Measurements from ENCODE around the gene FXR2.

FXR2 gene

GRCh38 chr17:7570351-7570750, 44.3 kb downstream of the FXR2 start:
- no peak for DNase-seq (ENCODE audit: low read depth)

GRCh38 chr17:7569571-7569970, 45.1 kb downstream of the FXR2 start:
- no peak for DNase-seq (ENCODE audit: low read depth)

GRCh38 chr17:7563115-7563869, 51.4 kb downstream of the FXR2 start:
- no peak for DNase-seq (ENCODE audit: low read depth)

GRCh38 chr17:7562208-7562605, 52.5 kb downstream of the FXR2 start:
- no peak for DNase-seq (ENCODE audit: low read depth)

GRCh38 chr17:7561589-7562207, 53.0 kb downstream of the FXR2 start, which contains the start of gene SENP3:
TSS of gene SENP3 (plus strand) at chr17:7561919. CDS start at chr17:7563077, 1,158 bp downstream.
- peak; percentile 88 for DNase-seq (ENCODE audit: low read depth)

GRCh38 chr17:7561028-7561575, 53.6 kb downstream of the FXR2 start:
- peak; percentile 67 for DNase-seq (ENCODE audit: low read depth)

- DNase-seq (ENCODE audit: low read depth) = no peak
These were observed 54.3 kb downstream of the FXR2 start for GRCh38 chr17:7560172-7561027.

- no peak for DNase-seq (ENCODE audit: low read depth)
These were observed 55.2 kb downstream of the FXR2 start for GRCh38 chr17:7559320-7560171.

- DNase-seq (ENCODE audit: low read depth) = no peak
These were observed 56.0 kb downstream of the FXR2 start, which contains the start of gene TNFSF13 for GRCh38 chr17:7558544-7559319. TSS of gene TNFSF13 (plus strand) at chr17:7558750. CDS start at chr17:7559040, 290 bp downstream.

- DNase-seq (ENCODE audit: low read depth) = no peak
These were observed 56.7 kb downstream of the FXR2 start for GRCh38 chr17:7557775-7558543.

GRCh38 chr17:7557147-7557764, 57.4 kb downstream of the FXR2 start:
- DNase-seq (ENCODE audit: low read depth) = no peak

GRCh38 chr17:7556627-7557026, 58.1 kb downstream of the FXR2 start:
- DNase-seq (ENCODE audit: low read depth) = no peak

- DNase-seq (ENCODE audit: low read depth) = no peak
These were observed 59.3 kb downstream of the FXR2 start for GRCh38 chr17:7555320-7555948.

- no peak for DNase-seq (ENCODE audit: low read depth)
These were observed 61.3 kb downstream of the FXR2 start for GRCh38 chr17:7553356-7553755.

- DNase-seq (ENCODE audit: low read depth) = no peak
These were observed 62.1 kb downstream of the FXR2 start for GRCh38 chr17:7552621-7553051.

- DNase-seq (ENCODE audit: low read depth) = no peak
These were observed 63.3 kb downstream of the FXR2 start for GRCh38 chr17:7551396-7551795.

GRCh38 chr17:7550344-7550743, 64.4 kb downstream of the FXR2 start:
- DNase-seq (ENCODE audit: low read depth) = no peak

- peak; percentile 25 for DNase-seq (ENCODE audit: low read depth)
These were observed 65.2 kb downstream of the FXR2 start for GRCh38 chr17:7549401-7550055.
